HepG2 (cell line): ENCODE data around the gene CPNE1. TPM values are rescaled to one million over a fixed set of nuclear protein-coding genes. Genes with fewer than 3 reads are reported as not detected.

ENCODE experiments used
- ATAC-seq: fragments of 200-7000 bp; cut with Tn5 transposase; 3 replicates; pipeline ENCODE4 v1.9.1; 2020; ENCODE audit warnings: mild to moderate bottlenecking, moderate library complexity
- BruUV-seq: library from RNA; stranded (reverse); fragments of 400-500 nt; replicated peaks from 2 replicates; lab custom pipeline; 2021; lab: Mats Ljungman, UMichigan
- CTCF ChIA-PET: fragments of 300-600 bp; formaldehyde crosslinking; extraction: SDS; loops from one replicate; lab custom pipeline; 2021; ENCODE audit warnings: low total read pairs, inconsistent platforms, low intra/inter-chr PET ratio; lab: Yijun Ruan, JAX
- POLR2A ChIA-PET: fragments of 350-600 bp; sonication (Branson Sonifier 250); formaldehyde crosslinking; loops from one replicate; lab custom pipeline; 2020; ENCODE audit warnings: antibody characterized with exemption, inconsistent platforms; lab: Yijun Ruan, JAX
- DNase-seq: peaks from one replicate; pipeline ENCODE4 v3.0.0-alpha.2; 2015; ENCODE audit warnings: low spot score
- FAIRE-seq: peaks from 3 replicates; lab custom pipeline; 2011; peaks lifted over from hg19 to GRCh38; lab: Jason Lieb, UNC
- H2AFZ ChIP-seq: one replicate; pipeline ENCODE4 v1.6.1; 2011; ENCODE audit warnings: low read length, inconsistent platforms
- H3K27ac ChIP-seq: fragments of 300-600 bp; 3 replicates; pipeline ENCODE4 v1.8.0; 2011; ENCODE audit warnings: mixed run types, mild to moderate bottlenecking, mixed read lengths, low read length, inconsistent platforms; ENCODE audit not compliant: insufficient read depth; ENCODE audit errors: extremely low read length
- H3K27me3 ChIP-seq, 2 experiments: fragments of 200-600 bp in 1 of 2; 2 replicates in 1 of 2; 3 replicates in 1 of 2; pipeline versions ENCODE4 v1.6.0 to v1.8.0; 2011; ENCODE audit warnings: low read length in 2 of 2, mild to moderate bottlenecking in 2 of 2, moderate library complexity in 2 of 2, inconsistent platforms in 1 of 2; ENCODE audit not compliant: insufficient read depth in 2 of 2, control insufficient read depth in 1 of 2
- H3K36me3 ChIP-seq, 2 experiments: fragments of 200-600 bp in 1 of 2; replicated peaks in 1 of 2; 2 replicates in 1 of 2; 3 replicates in 1 of 2; pipeline versions ENCODE4 v1.5.1 to v1.8.0; 2011; ENCODE audit warnings: low read length in 2 of 2, inconsistent platforms in 1 of 2; ENCODE audit not compliant: insufficient read depth in 2 of 2, control insufficient read depth in 1 of 2
- H3K4me1 ChIP-seq: 2 replicates; pipeline ENCODE4 v1.5.1; 2012; ENCODE audit warnings: low read length, inconsistent platforms; ENCODE audit not compliant: insufficient read depth
- H3K4me2 ChIP-seq: 2 replicates; pipeline ENCODE4 v1.6.0; 2011; ENCODE audit warnings: low read depth, low read length, inconsistent platforms
- H3K4me3 ChIP-seq, 3 experiments: fragments of 200-600 bp in 1 of 3; sonication (generic), shearing (Covaris generic) in 1 of 3; replicated peaks in 1 of 3; 2 replicates each; pipeline ENCODE4 v1.5.1; 2011 to 2016; ENCODE audit warnings: low read length in 3 of 3, inconsistent platforms in 2 of 3, low read depth in 2 of 3, mild to moderate bottlenecking in 2 of 3, control low read depth in 1 of 3, mixed read lengths in 1 of 3; ENCODE audit not compliant: insufficient read depth in 1 of 3
- H3K79me2 ChIP-seq: one replicate; pipeline ENCODE4 v1.6.1; 2011; ENCODE audit warnings: low read length, inconsistent platforms; ENCODE audit not compliant: insufficient read depth
- H3K9ac ChIP-seq: 2 replicates; pipeline ENCODE4 v1.6.0; 2011; ENCODE audit warnings: mild to moderate bottlenecking, low read depth, low read length, inconsistent platforms; ENCODE audit not compliant: insufficient read depth
- H3K9me3 ChIP-seq: 2 replicates; pipeline ENCODE4 v1.5.1; 2012; ENCODE audit warnings: mild to moderate bottlenecking, low read length
- H4K20me1 ChIP-seq: 2 replicates; pipeline ENCODE4 v1.6.0; 2011; ENCODE audit warnings: inconsistent platforms, mild to moderate bottlenecking, low read length, moderate library complexity; ENCODE audit not compliant: insufficient read depth
- AHR ChIP-seq: IDR thresholded peaks from 2 replicates; pipeline ENCODE4 v1.6.1; 2018; ENCODE audit warnings: missing genetic modification reagents, missing compliant biosample characterization
- BORCS8-MEF2B ChIP-seq: sonication (generic); formaldehyde crosslinking; IDR thresholded peaks from 2 replicates; pipeline ENCODE4 v1.8.0; 2022; ENCODE audit warnings: mild to moderate bottlenecking, missing genetic modification reagents
- CEBPG ChIP-seq: IDR thresholded peaks from 2 replicates; pipeline ENCODE4 v1.6.1; 2016
- NONO ChIP-seq, 2 experiments: fragments of 450-650 bp in 1 of 2; sonication (generic) in 1 of 2; formaldehyde crosslinking in 1 of 2; IDR thresholded peaks in 1 of 2; conservative IDR thresholded peaks in 1 of 2; 2 replicates each; pipeline versions ENCODE4 v1.6.1 to v1.8.0; 2017 to 2022; ENCODE audit warnings: mild to moderate bottlenecking in 1 of 2, missing genetic modification reagents in 1 of 2, moderate library complexity in 1 of 2
- PAWR ChIP-seq: sonication (generic); formaldehyde crosslinking; IDR thresholded peaks from 2 replicates; pipeline ENCODE4 v1.4.0; 2020; ENCODE audit warnings: missing genetic modification reagents, mild to moderate bottlenecking, borderline replicate concordance
- SATB2 ChIP-seq: sonication (generic); formaldehyde crosslinking; IDR thresholded peaks from 2 replicates; pipeline ENCODE4 v1.5.0; 2020; ENCODE audit warnings: missing genetic modification reagents
- ZFP36L2 ChIP-seq: sonication (generic); formaldehyde crosslinking; IDR thresholded peaks from 2 replicates; pipeline ENCODE4 v1.4.0; 2020; ENCODE audit warnings: missing genetic modification reagents
- ZNF337 ChIP-seq: sonication (generic); formaldehyde crosslinking; IDR thresholded peaks from 2 replicates; pipeline ENCODE4 v1.5.1; 2020; ENCODE audit warnings: missing genetic modification reagents, low read depth, mild to moderate bottlenecking, borderline replicate concordance
- ZNF773 ChIP-seq: sonication (generic); formaldehyde crosslinking; IDR thresholded peaks from 2 replicates; pipeline ENCODE4 v1.4.0; 2020; ENCODE audit warnings: missing genetic modification reagents, borderline replicate concordance
- ZNF878 ChIP-seq: sonication (generic); formaldehyde crosslinking; IDR thresholded peaks from 2 replicates; pipeline ENCODE4 v1.8.1; 2023; ENCODE audit warnings: mild to moderate bottlenecking, missing genetic modification reagents, moderate library complexity
- ZSCAN25 ChIP-seq: sonication (generic); formaldehyde crosslinking; IDR thresholded peaks from 2 replicates; pipeline ENCODE4 v1.8.0; 2022; ENCODE audit warnings: mild to moderate bottlenecking, missing genetic modification reagents
- WGBS: methylation state at CpG from one replicate; pipeline ENCODE4 v1.1.6; 2017; ENCODE audit warnings: low lambda C conversion rate; 5-methylcytosine and 5-hydroxymethylcytosine counted together
- in situ Hi-C: cut with HindIII; loops from 2 replicates; pipeline ENCODE4 v1.10.0; 2017; ENCODE audit warnings: low pct_unique_long_range_greater_than_20kb; ENCODE audit not compliant: extremely low pct_ligation_motif_present
- intact Hi-C: fragments of 100-400 bp; cut with micrococcal nuclease; formaldehyde crosslinking; loops from one replicate; pipeline ENCODE4 v1.10.0; 2022; ENCODE audit not compliant: unreplicated experiment
- polyA plus RNA-seq, 8 experiments: library from polyadenylated mRNA; depleted of rRNA in 3 of 8; stranded (reverse) in 7 of 8; unstranded in 1 of 8; fragments of >200 nt; fragmentation: Illumina TruSeq in 4 of 8; extraction: Trizol in 4 of 8; gene quantifications; 2 replicates each; pipeline versions ENCODE4 v1.2.1 to v1.2.3, GENCODE V29; 2011 to 2016; ENCODE audit warnings: low read depth in 4 of 8, missing spikeins in 1 of 8, mixed read lengths in 1 of 8; ENCODE audit not compliant: insufficient read depth in 1 of 8
- total RNA-seq, 5 experiments: library from RNA; depleted of rRNA; stranded (reverse); fragments of >200 nt; fragmentation: Illumina TruSeq; extraction: Trizol; gene quantifications; 2 replicates each; pipeline ENCODE4 v1.2.3, GENCODE V29; 2016; ENCODE audit warnings: low read depth in 1 of 5
- TF ChIP-seq, protein P1 (sequence below): sonication (generic); IDR thresholded peaks from 2 replicates; pipeline ENCODE4 v1.6.1; 2016; ENCODE audit warnings: low read depth, borderline replicate concordance
- TF ChIP-seq, protein P2 (sequence below): sonication (generic); formaldehyde crosslinking; conservative IDR thresholded peaks from 2 replicates; pipeline ENCODE4 v1.8.1; 2023; ENCODE audit warnings: missing genetic modification reagents
- TF ChIP-seq, protein P3 (sequence below): sonication (generic); formaldehyde crosslinking; IDR thresholded peaks from 2 replicates; pipeline ENCODE4 v1.9.0; 2021; ENCODE audit warnings: missing genetic modification reagents, borderline replicate concordance
- TF ChIP-seq, protein P4 (sequence below): sonication (generic); formaldehyde crosslinking; IDR thresholded peaks from 2 replicates; pipeline ENCODE4 v1.4.0; 2020; ENCODE audit warnings: missing genetic modification reagents
- TF ChIP-seq, protein P5 (sequence below): IDR thresholded peaks from 2 replicates; pipeline ENCODE4 v1.6.1; 2016; ENCODE audit warnings: low read depth, borderline replicate concordance
- TF ChIP-seq, protein P6 (sequence below): sonication (generic); formaldehyde crosslinking; IDR thresholded peaks from 2 replicates; pipeline ENCODE4 v1.5.0; 2020; ENCODE audit warnings: mild to moderate bottlenecking, low read depth, missing genetic modification reagents, borderline replicate concordance

CPNE1 gene
- total and polyA plus RNA-seq, 2 of the 13 experiments (the other 11 are each of a cell fraction or from before 2014, with no cell fraction given) = 408 to 431 TPM

DNA sequence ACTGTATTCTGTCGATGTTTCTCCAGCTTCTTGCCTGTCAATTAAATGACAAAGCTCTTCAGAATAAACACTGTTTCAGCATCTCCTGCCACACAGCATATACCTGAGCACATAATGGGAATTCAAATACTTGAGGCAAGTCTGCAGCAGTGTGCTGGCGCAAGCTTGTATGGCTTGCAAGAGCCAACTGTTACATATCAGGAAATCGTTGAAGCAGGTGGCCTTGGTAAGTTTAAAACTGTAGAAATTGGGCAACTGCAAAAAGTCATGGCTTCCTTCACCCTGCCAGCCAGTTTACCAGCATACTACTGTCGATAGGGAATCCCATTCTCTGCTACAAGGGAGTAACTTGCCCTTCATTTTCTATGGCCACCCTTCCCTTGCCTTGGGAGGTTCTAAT is 23.0 kb downstream of the CPNE1 start (continued):
- TF ChIP-seq PAWR = 0 out of 2 replicates have a peak, but pooled peaks have one; percentile 25
- TF ChIP-seq ZFP36L2 (CRISPR knock-in tag) = no peak
- TF ChIP-seq NONO (IDR thresholded peaks at IDR 0.05) = no peak
- TF ChIP-seq NONO (CRISPR knock-in tag; conservative IDR thresholded peaks at IDR 0.05) = no peak
- no peak for TF ChIP-seq ZNF878 (CRISPR knock-in tag)
- TF ChIP-seq CEBPG (CRISPR knock-in tag) = peak; percentile 3; the same call in 1 of the 2 replicates
- no peak for TF ChIP-seq BORCS8-MEF2B (CRISPR knock-in tag)
- TF ChIP-seq, all 625 proteins: peak for 5

DNA sequence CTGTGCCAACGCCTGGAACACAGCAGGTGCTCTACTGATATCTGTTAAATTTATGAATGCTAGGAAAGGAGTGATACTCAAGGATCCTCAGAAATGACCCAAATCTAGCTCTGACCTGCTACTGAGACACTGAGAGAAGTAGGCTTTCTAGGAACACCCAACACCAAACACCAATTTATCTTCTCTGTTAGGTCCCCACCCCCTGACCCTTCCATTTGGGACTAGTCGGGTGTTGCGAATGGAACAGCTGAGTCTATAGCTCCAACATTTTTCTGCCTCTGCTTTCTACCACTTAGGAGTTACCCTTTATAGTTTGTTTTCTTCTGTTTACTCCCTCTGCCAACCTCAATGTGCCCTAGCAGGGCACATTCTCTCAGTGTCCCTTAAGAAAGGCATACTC is 24.0 kb downstream of the CPNE1 start:
- ATAC-seq (no peak), FAIRE-seq (no peak), DNase-seq (no peak)
- POLR2A ChIA-PET = no interaction called here
- no peak overlapping the region for H3K4me3 ChIP-seq
- no peaks in the 10 kb centered on the region for H3K27me3 ChIP-seq
- intact Hi-C loops (no loop called here), in situ Hi-C loops (no loop called here)
- H2AFZ ChIP-seq = no peak overlapping the region
- no peaks in the 10 kb centered on the region; a peak in 1 of 5 replicates for H3K36me3 ChIP-seq
- H3K79me2 ChIP-seq = peaks cover 99% of the 10 kb centered on the region
- peaks cover 27% of the 10 kb centered on the region for H3K4me1 ChIP-seq
- CTCF ChIA-PET = no interaction called here
- H3K4me2 ChIP-seq = no peak overlapping the region
- H3K9ac ChIP-seq = no peak overlapping the region
- no TSS peak for BruUV-seq
- no peak overlapping the region for H3K27ac ChIP-seq
- peaks cover 54% of the 10 kb centered on the region for H4K20me1 ChIP-seq
- over 99% methylated on average over 3 of the region's 3 CpGs for WGBS
- no peaks in the 10 kb centered on the region for H3K9me3 ChIP-seq
- TF ChIP-seq AHR (CRISPR knock-in tag) (no peak), ZSCAN25 (CRISPR knock-in tag) (no peak), ZNF773 (CRISPR knock-in tag) (no peak), SATB2 (CRISPR knock-in tag) (no peak), ZNF337 (no peak)
- TF ChIP-seq, protein P1, sequence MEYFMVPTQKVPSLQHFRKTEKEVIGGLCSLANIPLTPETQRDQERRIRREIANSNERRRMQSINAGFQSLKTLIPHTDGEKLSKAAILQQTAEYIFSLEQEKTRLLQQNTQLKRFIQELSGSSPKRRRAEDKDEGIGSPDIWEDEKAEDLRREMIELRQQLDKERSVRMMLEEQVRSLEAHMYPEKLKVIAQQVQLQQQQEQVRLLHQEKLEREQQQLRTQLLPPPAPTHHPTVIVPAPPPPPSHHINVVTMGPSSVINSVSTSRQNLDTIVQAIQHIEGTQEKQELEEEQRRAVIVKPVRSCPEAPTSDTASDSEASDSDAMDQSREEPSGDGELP = no peak
- TF ChIP-seq, protein P2, sequence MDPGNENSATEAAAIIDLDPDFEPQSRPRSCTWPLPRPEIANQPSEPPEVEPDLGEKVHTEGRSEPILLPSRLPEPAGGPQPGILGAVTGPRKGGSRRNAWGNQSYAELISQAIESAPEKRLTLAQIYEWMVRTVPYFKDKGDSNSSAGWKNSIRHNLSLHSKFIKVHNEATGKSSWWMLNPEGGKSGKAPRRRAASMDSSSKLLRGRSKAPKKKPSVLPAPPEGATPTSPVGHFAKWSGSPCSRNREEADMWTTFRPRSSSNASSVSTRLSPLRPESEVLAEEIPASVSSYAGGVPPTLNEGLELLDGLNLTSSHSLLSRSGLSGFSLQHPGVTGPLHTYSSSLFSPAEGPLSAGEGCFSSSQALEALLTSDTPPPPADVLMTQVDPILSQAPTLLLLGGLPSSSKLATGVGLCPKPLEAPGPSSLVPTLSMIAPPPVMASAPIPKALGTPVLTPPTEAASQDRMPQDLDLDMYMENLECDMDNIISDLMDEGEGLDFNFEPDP = no peak
- TF ChIP-seq, protein P3, sequence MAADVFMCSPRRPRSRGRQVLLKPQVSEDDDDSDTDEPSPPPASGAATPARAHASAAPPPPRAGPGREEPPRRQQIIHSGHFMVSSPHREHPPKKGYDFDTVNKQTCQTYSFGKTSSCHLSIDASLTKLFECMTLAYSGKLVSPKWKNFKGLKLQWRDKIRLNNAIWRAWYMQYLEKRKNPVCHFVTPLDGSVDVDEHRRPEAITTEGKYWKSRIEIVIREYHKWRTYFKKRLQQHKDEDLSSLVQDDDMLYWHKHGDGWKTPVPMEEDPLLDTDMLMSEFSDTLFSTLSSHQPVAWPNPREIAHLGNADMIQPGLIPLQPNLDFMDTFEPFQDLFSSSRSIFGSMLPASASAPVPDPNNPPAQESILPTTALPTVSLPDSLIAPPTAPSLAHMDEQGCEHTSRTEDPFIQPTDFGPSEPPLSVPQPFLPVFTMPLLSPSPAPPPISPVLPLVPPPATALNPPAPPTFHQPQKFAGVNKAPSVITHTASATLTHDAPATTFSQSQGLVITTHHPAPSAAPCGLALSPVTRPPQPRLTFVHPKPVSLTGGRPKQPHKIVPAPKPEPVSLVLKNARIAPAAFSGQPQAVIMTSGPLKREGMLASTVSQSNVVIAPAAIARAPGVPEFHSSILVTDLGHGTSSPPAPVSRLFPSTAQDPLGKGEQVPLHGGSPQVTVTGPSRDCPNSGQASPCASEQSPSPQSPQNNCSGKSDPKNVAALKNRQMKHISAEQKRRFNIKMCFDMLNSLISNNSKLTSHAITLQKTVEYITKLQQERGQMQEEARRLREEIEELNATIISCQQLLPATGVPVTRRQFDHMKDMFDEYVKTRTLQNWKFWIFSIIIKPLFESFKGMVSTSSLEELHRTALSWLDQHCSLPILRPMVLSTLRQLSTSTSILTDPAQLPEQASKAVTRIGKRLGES (CRISPR knock-in tag) = no peak
- TF ChIP-seq, protein P4, sequence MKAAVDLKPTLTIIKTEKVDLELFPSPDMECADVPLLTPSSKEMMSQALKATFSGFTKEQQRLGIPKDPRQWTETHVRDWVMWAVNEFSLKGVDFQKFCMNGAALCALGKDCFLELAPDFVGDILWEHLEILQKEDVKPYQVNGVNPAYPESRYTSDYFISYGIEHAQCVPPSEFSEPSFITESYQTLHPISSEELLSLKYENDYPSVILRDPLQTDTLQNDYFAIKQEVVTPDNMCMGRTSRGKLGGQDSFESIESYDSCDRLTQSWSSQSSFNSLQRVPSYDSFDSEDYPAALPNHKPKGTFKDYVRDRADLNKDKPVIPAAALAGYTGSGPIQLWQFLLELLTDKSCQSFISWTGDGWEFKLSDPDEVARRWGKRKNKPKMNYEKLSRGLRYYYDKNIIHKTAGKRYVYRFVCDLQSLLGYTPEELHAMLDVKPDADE (CRISPR knock-in tag) = no peak
- TF ChIP-seq, protein P5, sequence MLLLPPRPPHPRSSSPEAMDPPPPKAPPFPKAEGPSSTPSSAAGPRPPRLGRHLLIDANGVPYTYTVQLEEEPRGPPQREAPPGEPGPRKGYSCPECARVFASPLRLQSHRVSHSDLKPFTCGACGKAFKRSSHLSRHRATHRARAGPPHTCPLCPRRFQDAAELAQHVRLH (CRISPR knock-in tag) = no peak
- TF ChIP-seq, protein P6, sequence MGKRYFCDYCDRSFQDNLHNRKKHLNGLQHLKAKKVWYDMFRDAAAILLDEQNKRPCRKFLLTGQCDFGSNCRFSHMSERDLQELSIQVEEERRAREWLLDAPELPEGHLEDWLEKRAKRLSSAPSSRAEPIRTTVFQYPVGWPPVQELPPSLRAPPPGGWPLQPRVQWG (CRISPR knock-in tag) = no peak
